ENCODE results near the gene DGCR2. TPM values are rescaled to one million over a fixed set of nuclear protein-coding genes. Genes with fewer than 3 reads are reported as not detected.

The DGCR2 gene
- total and polyA plus RNA-seq, 10 of the 15 experiments (the other 5 are each of a cell fraction or from before 2014, with no cell fraction given): 0.19 to 28.4 (median 16.0) TPM

DNA sequence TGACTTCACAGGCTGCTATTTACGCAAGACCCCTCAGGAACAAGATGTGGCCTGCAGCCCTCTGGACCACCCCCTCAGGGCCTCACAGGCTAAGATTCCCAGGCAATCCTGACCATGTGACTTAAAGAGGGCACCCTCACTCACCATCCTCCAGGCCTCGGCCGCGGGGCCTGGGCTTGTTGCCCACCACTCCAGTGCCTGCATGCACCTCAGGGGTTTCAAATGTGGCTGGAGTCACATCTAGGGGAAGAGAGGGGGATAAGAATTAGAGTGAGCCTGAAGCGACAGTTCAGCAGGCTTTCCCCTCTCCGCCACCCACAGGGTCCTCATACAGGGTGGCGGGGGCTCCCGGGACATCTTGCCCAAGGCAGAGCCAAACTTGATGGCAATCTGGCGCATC, 20.2 kb upstream of the DGCR2 start (continued):
- TF ChIP-seq EGR1 (IDR thresholded peaks at IDR 0.05; ENCODE audit: borderline replicate concordance in 1 of 2, low read depth in 2 of 2, low read length in 2 of 2) (no peak), MYB (IDR thresholded peaks at IDR 0.05; ENCODE audit: borderline replicate concordance, low read depth, low read length) (no peak), ZNF24 (IDR thresholded peaks at IDR 0.05) (no peak), KLF5 (IDR thresholded peaks at IDR 0.05; ENCODE audit: partially characterized antibody) (no peak), YBX1 (IDR thresholded peaks at IDR 0.05) (no peak), NFIC (IDR thresholded peaks at IDR 0.05; ENCODE audit: low read depth, low read length) (no peak), POLR2A (IDR thresholded peaks at IDR 0.05; ENCODE audit: low read depth, low read length) (no peak), WRNIP1 (IDR thresholded peaks at IDR 0.05; ENCODE audit: borderline replicate concordance, low read depth, low read length) (no peak), SMAD1 (IDR thresholded peaks at IDR 0.05; ENCODE audit: low read depth, partially characterized antibody) (no peak), BRCA1 (IDR thresholded peaks at IDR 0.05; ENCODE audit: low read depth, low read length) (no peak)
- TF ChIP-seq, protein P1, sequence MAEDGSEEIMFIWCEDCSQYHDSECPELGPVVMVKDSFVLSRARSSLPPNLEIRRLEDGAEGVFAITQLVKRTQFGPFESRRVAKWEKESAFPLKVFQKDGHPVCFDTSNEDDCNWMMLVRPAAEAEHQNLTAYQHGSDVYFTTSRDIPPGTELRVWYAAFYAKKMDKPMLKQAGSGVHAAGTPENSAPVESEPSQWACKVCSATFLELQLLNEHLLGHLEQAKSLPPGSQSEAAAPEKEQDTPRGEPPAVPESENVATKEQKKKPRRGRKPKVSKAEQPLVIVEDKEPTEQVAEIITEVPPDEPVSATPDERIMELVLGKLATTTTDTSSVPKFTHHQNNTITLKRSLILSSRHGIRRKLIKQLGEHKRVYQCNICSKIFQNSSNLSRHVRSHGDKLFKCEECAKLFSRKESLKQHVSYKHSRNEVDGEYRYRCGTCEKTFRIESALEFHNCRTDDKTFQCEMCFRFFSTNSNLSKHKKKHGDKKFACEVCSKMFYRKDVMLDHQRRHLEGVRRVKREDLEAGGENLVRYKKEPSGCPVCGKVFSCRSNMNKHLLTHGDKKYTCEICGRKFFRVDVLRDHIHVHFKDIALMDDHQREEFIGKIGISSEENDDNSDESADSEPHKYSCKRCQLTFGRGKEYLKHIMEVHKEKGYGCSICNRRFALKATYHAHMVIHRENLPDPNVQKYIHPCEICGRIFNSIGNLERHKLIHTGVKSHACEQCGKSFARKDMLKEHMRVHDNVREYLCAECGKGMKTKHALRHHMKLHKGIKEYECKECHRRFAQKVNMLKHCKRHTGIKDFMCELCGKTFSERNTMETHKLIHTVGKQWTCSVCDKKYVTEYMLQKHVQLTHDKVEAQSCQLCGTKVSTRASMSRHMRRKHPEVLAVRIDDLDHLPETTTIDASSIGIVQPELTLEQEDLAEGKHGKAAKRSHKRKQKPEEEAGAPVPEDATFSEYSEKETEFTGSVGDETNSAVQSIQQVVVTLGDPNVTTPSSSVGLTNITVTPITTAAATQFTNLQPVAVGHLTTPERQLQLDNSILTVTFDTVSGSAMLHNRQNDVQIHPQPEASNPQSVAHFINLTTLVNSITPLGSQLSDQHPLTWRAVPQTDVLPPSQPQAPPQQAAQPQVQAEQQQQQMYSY (CRISPR knock-in tag; IDR thresholded peaks at IDR 0.05): no peak
- TF ChIP-seq, protein P2, sequence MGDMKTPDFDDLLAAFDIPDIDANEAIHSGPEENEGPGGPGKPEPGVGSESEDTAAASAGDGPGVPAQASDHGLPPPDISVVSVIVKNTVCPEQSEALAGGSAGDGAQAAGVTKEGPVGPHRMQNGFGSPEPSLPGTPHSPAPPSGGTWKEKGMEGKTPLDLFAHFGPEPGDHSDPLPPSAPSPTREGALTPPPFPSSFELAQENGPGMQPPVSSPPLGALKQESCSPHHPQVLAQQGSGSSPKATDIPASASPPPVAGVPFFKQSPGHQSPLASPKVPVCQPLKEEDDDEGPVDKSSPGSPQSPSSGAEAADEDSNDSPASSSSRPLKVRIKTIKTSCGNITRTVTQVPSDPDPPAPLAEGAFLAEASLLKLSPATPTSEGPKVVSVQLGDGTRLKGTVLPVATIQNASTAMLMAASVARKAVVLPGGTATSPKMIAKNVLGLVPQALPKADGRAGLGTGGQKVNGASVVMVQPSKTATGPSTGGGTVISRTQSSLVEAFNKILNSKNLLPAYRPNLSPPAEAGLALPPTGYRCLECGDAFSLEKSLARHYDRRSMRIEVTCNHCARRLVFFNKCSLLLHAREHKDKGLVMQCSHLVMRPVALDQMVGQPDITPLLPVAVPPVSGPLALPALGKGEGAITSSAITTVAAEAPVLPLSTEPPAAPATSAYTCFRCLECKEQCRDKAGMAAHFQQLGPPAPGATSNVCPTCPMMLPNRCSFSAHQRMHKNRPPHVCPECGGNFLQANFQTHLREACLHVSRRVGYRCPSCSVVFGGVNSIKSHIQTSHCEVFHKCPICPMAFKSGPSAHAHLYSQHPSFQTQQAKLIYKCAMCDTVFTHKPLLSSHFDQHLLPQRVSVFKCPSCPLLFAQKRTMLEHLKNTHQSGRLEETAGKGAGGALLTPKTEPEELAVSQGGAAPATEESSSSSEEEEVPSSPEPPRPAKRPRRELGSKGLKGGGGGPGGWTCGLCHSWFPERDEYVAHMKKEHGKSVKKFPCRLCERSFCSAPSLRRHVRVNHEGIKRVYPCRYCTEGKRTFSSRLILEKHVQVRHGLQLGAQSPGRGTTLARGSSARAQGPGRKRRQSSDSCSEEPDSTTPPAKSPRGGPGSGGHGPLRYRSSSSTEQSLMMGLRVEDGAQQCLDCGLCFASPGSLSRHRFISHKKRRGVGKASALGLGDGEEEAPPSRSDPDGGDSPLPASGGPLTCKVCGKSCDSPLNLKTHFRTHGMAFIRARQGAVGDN (IDR thresholded peaks at IDR 0.05): no peak
- TF ChIP-seq, protein P3, sequence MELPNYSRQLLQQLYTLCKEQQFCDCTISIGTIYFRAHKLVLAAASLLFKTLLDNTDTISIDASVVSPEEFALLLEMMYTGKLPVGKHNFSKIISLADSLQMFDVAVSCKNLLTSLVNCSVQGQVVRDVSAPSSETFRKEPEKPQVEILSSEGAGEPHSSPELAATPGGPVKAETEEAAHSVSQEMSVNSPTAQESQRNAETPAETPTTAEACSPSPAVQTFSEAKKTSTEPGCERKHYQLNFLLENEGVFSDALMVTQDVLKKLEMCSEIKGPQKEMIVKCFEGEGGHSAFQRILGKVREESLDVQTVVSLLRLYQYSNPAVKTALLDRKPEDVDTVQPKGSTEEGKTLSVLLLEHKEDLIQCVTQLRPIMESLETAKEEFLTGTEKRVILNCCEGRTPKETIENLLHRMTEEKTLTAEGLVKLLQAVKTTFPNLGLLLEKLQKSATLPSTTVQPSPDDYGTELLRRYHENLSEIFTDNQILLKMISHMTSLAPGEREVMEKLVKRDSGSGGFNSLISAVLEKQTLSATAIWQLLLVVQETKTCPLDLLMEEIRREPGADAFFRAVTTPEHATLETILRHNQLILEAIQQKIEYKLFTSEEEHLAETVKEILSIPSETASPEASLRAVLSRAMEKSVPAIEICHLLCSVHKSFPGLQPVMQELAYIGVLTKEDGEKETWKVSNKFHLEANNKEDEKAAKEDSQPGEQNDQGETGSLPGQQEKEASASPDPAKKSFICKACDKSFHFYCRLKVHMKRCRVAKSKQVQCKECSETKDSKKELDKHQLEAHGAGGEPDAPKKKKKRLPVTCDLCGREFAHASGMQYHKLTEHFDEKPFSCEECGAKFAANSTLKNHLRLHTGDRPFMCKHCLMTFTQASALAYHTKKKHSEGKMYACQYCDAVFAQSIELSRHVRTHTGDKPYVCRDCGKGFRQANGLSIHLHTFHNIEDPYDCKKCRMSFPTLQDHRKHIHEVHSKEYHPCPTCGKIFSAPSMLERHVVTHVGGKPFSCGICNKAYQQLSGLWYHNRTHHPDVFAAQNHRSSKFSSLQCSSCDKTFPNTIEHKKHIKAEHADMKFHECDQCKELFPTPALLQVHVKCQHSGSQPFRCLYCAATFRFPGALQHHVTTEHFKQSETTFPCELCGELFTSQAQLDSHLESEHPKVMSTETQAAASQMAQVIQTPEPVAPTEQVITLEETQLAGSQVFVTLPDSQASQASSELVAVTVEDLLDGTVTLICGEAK (IDR thresholded peaks at IDR 0.05; ENCODE audit: borderline replicate concordance): no peak
